ENCODE measurements around the gene PTPRN2.
"Not testable (repeated sequence)": the region's sequence is repeated elsewhere in the genome, so short reads cannot be mapped to it uniquely, and the experiment has no call there.

Gene PTPRN2

GRCh38 chr7:158052381-158053060, 535.1 kb downstream of the PTPRN2 start:
- H3K4me3 ChIP-seq (ENCODE audit: low read length) = no peak overlapping the region
- no peak overlapping the region for H3K9ac ChIP-seq (ENCODE audit: low read depth, low read length)
- H3K27me3 ChIP-seq (ENCODE audit: control insufficient read depth, insufficient read depth, low read length) = no peaks in the 10 kb centered on the region
- no peaks in the 10 kb centered on the region for H3K4me1 ChIP-seq (ENCODE audit: control insufficient read depth, insufficient read depth, low read length)
- H3K9me3 ChIP-seq (replicated peaks; ENCODE audit: low read length) = peaks cover 24% of the 10 kb centered on the region
- H3K4me2 ChIP-seq (ENCODE audit: low read length) = no peak overlapping the region
- H3K36me3 ChIP-seq (ENCODE audit: insufficient read depth, low read length) = no peaks in the 10 kb centered on the region

DNA sequence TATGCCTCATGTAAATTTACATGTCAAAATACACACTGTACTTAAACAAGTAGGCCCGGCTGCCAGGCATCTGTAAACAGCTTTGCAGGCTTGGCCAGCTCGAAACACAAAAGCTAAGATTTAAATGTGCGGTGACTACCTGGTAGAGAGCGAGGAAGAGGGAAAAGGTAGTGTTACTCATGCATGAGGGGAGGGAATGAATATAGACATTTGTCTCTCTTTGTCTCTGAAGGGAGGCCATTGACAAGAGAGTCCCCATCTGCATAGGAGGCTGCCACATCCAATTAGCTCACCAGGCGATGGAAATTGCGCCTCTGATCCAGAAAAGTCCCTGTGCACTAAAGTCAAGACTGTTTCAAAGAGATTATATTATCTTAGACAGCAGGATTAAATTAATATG, 535.8 kb downstream of the PTPRN2 start:
- Histone ChIP-seq H3K4me3 (ENCODE audit: low read length) (no peak overlapping the region), H3K36me3 (ENCODE audit: insufficient read depth, low read length) (no peaks in the 10 kb centered on the region), H3K9ac (ENCODE audit: low read depth, low read length) (no peak overlapping the region), H3K4me2 (ENCODE audit: low read length) (no peak overlapping the region), H3K9me3 (replicated peaks; ENCODE audit: low read length) (peaks cover 24% of the 10 kb centered on the region), H3K4me1 (ENCODE audit: control insufficient read depth, insufficient read depth, low read length) (no peaks in the 10 kb centered on the region), H3K27me3 (ENCODE audit: control insufficient read depth, insufficient read depth, low read length) (no peaks in the 10 kb centered on the region)

- H3K27me3 ChIP-seq (ENCODE audit: control insufficient read depth, insufficient read depth, low read length) = no peaks in the 10 kb centered on the region
- H3K4me2 ChIP-seq (ENCODE audit: low read length) = no peak overlapping the region
- no peaks in the 10 kb centered on the region for H3K4me1 ChIP-seq (ENCODE audit: control insufficient read depth, insufficient read depth, low read length)
- no peaks in the 10 kb centered on the region for H3K36me3 ChIP-seq (ENCODE audit: insufficient read depth, low read length)
- peaks cover 23% of the 10 kb centered on the region for H3K9me3 ChIP-seq (replicated peaks; ENCODE audit: low read length)
- no peak overlapping the region for H3K9ac ChIP-seq (ENCODE audit: low read depth, low read length)
- H3K4me3 ChIP-seq (ENCODE audit: low read length) = no peak overlapping the region
Observed at GRCh38 chr7:158050978-158051651, 536.5 kb downstream of the PTPRN2 start.

GRCh38 chr7:158050441-158050977, 537.1 kb downstream of the PTPRN2 start:
- no peaks in the 10 kb centered on the region for H3K4me1 ChIP-seq (ENCODE audit: control insufficient read depth, insufficient read depth, low read length)
- H3K36me3 ChIP-seq (ENCODE audit: insufficient read depth, low read length) = no peaks in the 10 kb centered on the region
- no peak overlapping the region for H3K4me3 ChIP-seq (ENCODE audit: low read length)
- no peak overlapping the region for H3K4me2 ChIP-seq (ENCODE audit: low read length)
- H3K9me3 ChIP-seq (replicated peaks; ENCODE audit: low read length) = peaks cover 17% of the 10 kb centered on the region
- no peak overlapping the region for H3K9ac ChIP-seq (ENCODE audit: low read depth, low read length)
- H3K27me3 ChIP-seq (ENCODE audit: control insufficient read depth, insufficient read depth, low read length) = no peaks in the 10 kb centered on the region

DNA sequence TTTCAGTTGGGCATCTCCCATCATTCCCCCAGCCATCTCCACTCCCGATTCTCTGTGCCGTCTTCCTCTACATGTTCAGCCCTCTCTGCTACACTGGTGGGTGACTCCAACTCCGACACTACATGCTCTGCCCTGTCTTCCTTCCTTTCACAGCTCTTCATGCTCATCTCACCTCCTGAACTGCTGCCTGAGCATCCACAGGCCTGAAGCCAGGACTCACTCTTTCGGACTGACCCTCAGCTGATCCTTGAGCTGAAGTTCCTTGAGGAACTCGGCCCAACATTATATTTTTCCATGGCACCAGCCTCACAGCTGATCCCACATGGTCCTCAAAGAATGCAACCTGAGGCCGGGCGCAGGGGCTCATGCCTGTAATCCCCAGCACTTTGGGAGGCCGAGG, 538.4 kb downstream of the PTPRN2 start:
- Histone ChIP-seq H3K4me3 (ENCODE audit: low read length) (no peak overlapping the region), H3K9ac (ENCODE audit: low read depth, low read length) (no peak overlapping the region), H3K27me3 (ENCODE audit: control insufficient read depth, insufficient read depth, low read length) (no peaks in the 10 kb centered on the region), H3K4me1 (ENCODE audit: control insufficient read depth, insufficient read depth, low read length) (no peaks in the 10 kb centered on the region), H3K36me3 (ENCODE audit: insufficient read depth, low read length) (no peaks in the 10 kb centered on the region), H3K9me3 (replicated peaks; ENCODE audit: low read length) (peaks cover 20% of the 10 kb centered on the region), H3K4me2 (ENCODE audit: low read length) (no peak overlapping the region)

DNA sequence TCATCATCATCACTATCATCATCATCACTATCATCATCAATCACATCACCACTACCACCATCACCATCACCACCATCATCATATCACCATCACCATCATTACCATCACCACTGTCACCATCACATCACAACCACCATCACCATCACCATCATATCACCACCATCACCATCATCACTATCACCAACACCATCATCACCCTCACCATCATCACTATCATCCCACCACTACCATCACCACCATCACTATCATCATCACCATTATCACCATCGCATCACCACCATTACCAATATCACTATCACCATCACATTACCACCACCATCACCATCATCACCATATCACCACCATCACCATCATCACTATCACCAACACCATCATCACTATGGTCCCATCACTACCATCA, 539.1 kb downstream of the PTPRN2 start:
- Histone ChIP-seq H3K9me3 (replicated peaks; ENCODE audit: low read length) (peaks cover 16% of the 10 kb centered on the region), H3K4me2 (ENCODE audit: low read length) (no peak overlapping the region), H3K4me3 (ENCODE audit: low read length) (no peak overlapping the region), H3K9ac (ENCODE audit: low read depth, low read length) (no peak overlapping the region), H3K27me3 (ENCODE audit: control insufficient read depth, insufficient read depth, low read length) (no peaks in the 10 kb centered on the region), H3K36me3 (ENCODE audit: insufficient read depth, low read length) (no peaks in the 10 kb centered on the region), H3K4me1 (ENCODE audit: control insufficient read depth, insufficient read depth, low read length) (no peaks in the 10 kb centered on the region)

DNA sequence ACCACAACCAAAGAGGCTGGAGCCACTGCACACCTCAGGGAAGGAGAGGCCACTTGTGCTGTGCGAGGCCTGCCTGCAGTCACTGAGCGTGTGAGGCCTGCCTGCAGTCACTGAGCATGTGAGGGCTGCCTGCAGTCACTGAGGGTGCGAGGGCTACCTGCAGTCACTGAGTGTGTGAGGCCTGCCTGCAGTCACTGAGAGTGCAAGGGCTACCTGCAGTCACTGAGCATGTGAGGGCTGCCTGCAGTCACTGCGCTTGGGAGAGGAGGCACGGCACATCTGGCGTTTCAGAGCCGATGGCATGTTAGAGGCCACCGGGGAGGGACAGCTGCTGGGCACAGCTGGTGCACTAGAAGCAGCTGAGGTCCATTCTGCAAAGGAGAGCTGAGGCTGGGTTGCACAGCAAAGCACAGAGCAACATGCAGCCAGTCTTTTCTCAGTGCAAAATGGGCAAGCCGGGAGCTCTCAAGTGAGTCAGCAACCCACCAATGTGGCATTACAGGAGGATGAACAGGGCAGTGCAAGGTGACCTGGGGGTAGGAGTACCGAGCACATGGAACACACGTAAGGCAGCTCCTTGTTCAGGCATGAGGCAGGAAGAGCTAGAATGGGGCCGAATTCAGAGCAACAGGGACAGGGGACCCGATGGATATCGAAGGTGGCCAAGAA, 540.1 kb downstream of the PTPRN2 start:
- Histone ChIP-seq H3K4me1 (ENCODE audit: control insufficient read depth, insufficient read depth, low read length) (no peaks in the 10 kb centered on the region), H3K27me3 (ENCODE audit: control insufficient read depth, insufficient read depth, low read length) (no peaks in the 10 kb centered on the region), H3K4me3 (ENCODE audit: low read length) (no peak overlapping the region), H3K9ac (ENCODE audit: low read depth, low read length) (no peak overlapping the region), H3K36me3 (ENCODE audit: insufficient read depth, low read length) (no peaks in the 10 kb centered on the region), H3K9me3 (replicated peaks; ENCODE audit: low read length) (peaks cover 22% of the 10 kb centered on the region), H3K4me2 (ENCODE audit: low read length) (no peak overlapping the region)

GRCh38 chr7:158046246-158046645, 541.4 kb downstream of the PTPRN2 start:
- H3K27me3 ChIP-seq (ENCODE audit: control insufficient read depth, insufficient read depth, low read length); H3K4me2 ChIP-seq (ENCODE audit: low read length); H3K9ac ChIP-seq (ENCODE audit: low read depth, low read length); H3K36me3 ChIP-seq (ENCODE audit: insufficient read depth, low read length); H3K4me3 ChIP-seq (ENCODE audit: low read length); H3K4me1 ChIP-seq (ENCODE audit: control insufficient read depth, insufficient read depth, low read length): not testable (repeated sequence)
- peaks cover 24% of the 10 kb centered on the region for H3K9me3 ChIP-seq (replicated peaks; ENCODE audit: low read length)

DNA sequence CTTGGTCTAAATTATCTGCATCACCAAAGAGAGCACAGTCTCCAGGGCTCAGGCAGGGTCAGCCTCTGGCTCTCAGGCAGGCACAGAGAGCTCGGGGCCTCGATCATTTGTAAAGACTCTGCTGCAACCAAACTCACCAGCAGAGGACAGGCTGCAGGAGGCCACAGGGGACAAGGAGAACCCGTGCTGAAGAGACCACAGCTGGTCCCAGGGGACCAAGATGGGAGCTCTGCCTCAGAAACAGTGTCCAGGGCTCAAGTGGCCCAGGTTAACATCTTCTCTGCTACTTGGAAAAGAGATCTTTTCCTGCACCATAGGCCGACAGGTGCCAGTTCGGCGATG, 543.2 kb downstream of the PTPRN2 start:
- no peak overlapping the region for H3K4me3 ChIP-seq (ENCODE audit: low read length)
- H3K27me3 ChIP-seq (ENCODE audit: control insufficient read depth, insufficient read depth, low read length) = no peaks in the 10 kb centered on the region
- H3K4me2 ChIP-seq (ENCODE audit: low read length) = no peak overlapping the region
- H3K4me1 ChIP-seq (ENCODE audit: control insufficient read depth, insufficient read depth, low read length) = no peaks in the 10 kb centered on the region
- H3K9me3 ChIP-seq (replicated peaks; ENCODE audit: low read length) = peaks cover 20% of the 10 kb centered on the region
- no peaks in the 10 kb centered on the region for H3K36me3 ChIP-seq (ENCODE audit: insufficient read depth, low read length)
- no peak overlapping the region for H3K9ac ChIP-seq (ENCODE audit: low read depth, low read length)

GRCh38 chr7:158043551-158044481, 543.8 kb downstream of the PTPRN2 start:
- H3K9me3 ChIP-seq (replicated peaks; ENCODE audit: low read length) = peaks cover 27% of the 10 kb centered on the region
- H3K27me3 ChIP-seq (ENCODE audit: control insufficient read depth, insufficient read depth, low read length) = no peaks in the 10 kb centered on the region
- no peaks in the 10 kb centered on the region for H3K36me3 ChIP-seq (ENCODE audit: insufficient read depth, low read length)
- H3K4me1 ChIP-seq (ENCODE audit: control insufficient read depth, insufficient read depth, low read length) = no peaks in the 10 kb centered on the region
- H3K4me3 ChIP-seq (ENCODE audit: low read length) = no peak overlapping the region
- H3K9ac ChIP-seq (ENCODE audit: low read depth, low read length) = no peak overlapping the region
- H3K4me2 ChIP-seq (ENCODE audit: low read length) = no peak overlapping the region
